ENCODE data around the gene FRRS1. TPM values are rescaled to one million over a fixed set of nuclear protein-coding genes. Genes with fewer than 3 reads are reported as not detected.

The FRRS1 gene
- total and polyA plus RNA-seq, 10 of the 15 experiments (the other 5 are each of a cell fraction or from before 2014, with no cell fraction given) = 0.13 to 18.9 (median 8.0) TPM

GRCh38 chr1:99788896-99789295, 22.5 kb upstream of the FRRS1 start (continued):
- no peak for TF ChIP-seq CUX1 (IDR thresholded peaks at IDR 0.05; ENCODE audit: insufficient replicate concordance, low read depth, low read length)

DNA sequence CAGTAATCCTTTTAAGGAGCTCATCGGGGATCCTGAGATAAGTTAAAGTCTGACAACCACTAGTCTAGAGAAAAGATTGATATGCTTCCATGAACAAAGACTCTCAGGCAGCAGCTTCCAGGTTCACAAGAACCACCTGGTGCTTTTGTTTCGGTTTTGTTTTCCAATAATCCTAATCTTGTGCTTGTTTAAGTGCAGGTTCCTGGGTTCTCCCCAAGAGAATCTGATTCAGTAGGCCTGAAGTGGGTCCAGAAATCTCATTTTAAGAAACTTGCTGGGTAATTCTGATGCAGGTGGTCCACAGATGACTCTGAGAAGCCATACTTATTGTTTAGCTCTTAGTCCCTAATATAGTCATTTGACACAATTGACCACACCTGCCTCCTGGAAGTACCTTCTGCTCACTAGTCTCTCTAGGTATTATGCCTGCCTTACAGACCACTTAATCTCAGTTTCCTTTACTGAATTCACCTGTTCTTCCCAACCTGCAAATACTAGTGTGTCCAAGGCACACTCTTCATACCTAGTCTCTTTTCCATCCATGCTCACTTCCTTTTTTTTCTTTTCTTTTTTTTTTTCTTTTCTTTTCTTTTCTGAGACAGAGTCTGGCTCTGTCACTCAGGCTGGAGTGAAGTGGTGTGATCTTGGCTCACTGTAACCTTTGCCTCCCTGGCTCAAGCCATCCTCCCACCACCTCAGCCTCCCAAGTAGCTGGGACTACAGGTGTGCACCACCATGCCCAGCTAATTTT, 20.5 kb upstream of the FRRS1 start:
- peak; percentile 51 for DNase-seq (ENCODE audit: low read depth, low spot score)
- Histone ChIP-seq H3K4me1 (ENCODE audit: control insufficient read depth, insufficient read depth, low read length) (peaks cover 45% of the 10 kb centered on the region), H3K9me3 (replicated peaks; ENCODE audit: control insufficient read depth, insufficient read depth, low read length) (no peaks in the 10 kb centered on the region; the same call in 1 of the 3 replicates), H4K20me1 (ENCODE audit: control insufficient read depth, insufficient read depth) (no peaks in the 10 kb centered on the region), H3K4me2 (ENCODE audit: control insufficient read depth, insufficient read depth) (peak overlapping the region; percentile 86), H3K79me2 (ENCODE audit: control insufficient read depth, insufficient read depth, low read length) (no peaks in the 10 kb centered on the region), H2AFZ (ENCODE audit: control insufficient read depth, low read depth, low read length) (peak overlapping the region; percentile 89), H3K9ac (ENCODE audit: control insufficient read depth, insufficient read depth, low read length) (peak overlapping the region; percentile 64), H3K27ac (ENCODE audit: control insufficient read depth, insufficient read depth) (peak overlapping the region; percentile 92), H3K4me3 (peak overlapping the region; percentile 37; the same call in 1 of the 2 replicates), H3K36me3 (ENCODE audit: control insufficient read depth in 2 of 2, insufficient read depth in 2 of 2, low read length in 1 of 2) (no peaks in the 10 kb centered on the region), H3K27me3 (replicated peaks in 1 of 2; ENCODE audit: control insufficient read depth in 2 of 2, insufficient read depth in 2 of 2, low read length in 1 of 2) (no peaks in the 10 kb centered on the region)
- RAD21 ChIA-PET (ENCODE audit: unreplicated experiment) = interaction anchor here (1.0 to 3.8 kb wide), 4 partner anchors 21 to 37 kb away, joined by 3 to 32 read pairs (median 7); partner anchors contain the start of gene FRRS1
- POLR2A ChIA-PET = interaction anchor here (1.0 to 2.4 kb wide), 6 partner anchors 21 to 251 kb away, joined by 3 to 10 read pairs (median 4); partner anchors contain the start of gene FRRS1
- peak; percentile 81 for ATAC-seq
- SMC1A ChIA-PET (ENCODE audit: uncharacterized antibody, unreplicated experiment) = interaction anchor here (0.7 to 7.4 kb wide), 14 partner anchors 10 to 1045 kb away, joined by 3 to 54 read pairs (median 3); partner anchors contain the start of gene FRRS1
- WGBS (ENCODE audit: insufficient coverage, insufficient replicate concordance, low lambda C conversion rate, missing lambda C conversion rate) = 76% methylated on average over 2 of the region's 2 CpGs
- peak; percentile 81 for FAIRE-seq
- no TSS peak for BruUV-seq (replicated peaks)
- in situ Hi-C loops (cut with MboI) (no loop called here), intact Hi-C loops (cut with micrococcal nuclease; ENCODE audit: unreplicated experiment) (no loop called here)
- CTCF ChIA-PET = interaction anchor here (0.9 to 1.6 kb wide), 7 partner anchors 11 to 668 kb away, joined by 3 to 5 read pairs (median 3); partner anchors contain the start of gene FRRS1
- 0 out of 2 replicates have a peak, but pooled peaks have one; percentile 16 for TF ChIP-seq DPF2 (IDR thresholded peaks at IDR 0.05)
- peak; percentile 76 for TF ChIP-seq RUNX3 (IDR thresholded peaks at IDR 0.05; ENCODE audit: low read length)
- TF ChIP-seq IKZF1 (conservative IDR thresholded peaks at IDR 0.05) = peak; percentile 46; the same call in 1 of the 2 replicates
- peak; percentile 62 for TF ChIP-seq NFIC (IDR thresholded peaks at IDR 0.05; ENCODE audit: low read depth, low read length)
- peak; percentile 50 to 84 for TF ChIP-seq SRF (IDR thresholded peaks at IDR 0.05; ENCODE audit: low read depth in 2 of 2, low read length in 2 of 2)
- no peak for TF ChIP-seq SUPT20H (IDR thresholded peaks at IDR 0.05; ENCODE audit: borderline replicate concordance, control insufficient read depth, low read depth, low read length)
- no peak for TF ChIP-seq CREM (IDR thresholded peaks at IDR 0.05; ENCODE audit: low read depth)
- TF ChIP-seq MYB (IDR thresholded peaks at IDR 0.05; ENCODE audit: borderline replicate concordance, low read depth, low read length) = no peak
- TF ChIP-seq E2F4 (IDR thresholded peaks at IDR 0.05; ENCODE audit: low read depth, low read length) = no peak
- TF ChIP-seq ZNF622 (IDR thresholded peaks at IDR 0.05) = no peak
- peak; percentile 71 for TF ChIP-seq JUNB (IDR thresholded peaks at IDR 0.05)
- 0 out of 2 replicates have a peak, but pooled peaks have one; percentile 36 for TF ChIP-seq CREB1 (IDR thresholded peaks at IDR 0.05; ENCODE audit: low read depth)
- peak; percentile 72; the same call in 1 of the 2 replicates for TF ChIP-seq HDGF (IDR thresholded peaks at IDR 0.05)
- no peak for TF ChIP-seq RFX5 (IDR thresholded peaks at IDR 0.05; ENCODE audit: low read depth, low read length)
- TF ChIP-seq EED (IDR thresholded peaks at IDR 0.05; ENCODE audit: low read depth) = peak; percentile 64; the same call in 1 of the 2 replicates
- TF ChIP-seq ATF7 (IDR thresholded peaks at IDR 0.05; ENCODE audit: low read depth) = 0 out of 2 replicates have a peak, but pooled peaks have one; percentile 10
